Vagina (tissue), 2 donors: ENCODE results near the gene TDRD9.

ENCODE experiments used
- CTCF ChIP-seq, 3 experiments: fragments of 450-650 bp in 2 of 3; fragments of 200-600 bp in 1 of 3; sonication (generic) in 1 of 3; IDR thresholded peaks; one replicate each; pipeline ENCODE4 v1.5.1; 2017 to 2019; ENCODE audit warnings: antibody characterized with exemption in 3 of 3, mild to moderate bottlenecking in 2 of 3, moderate library complexity in 2 of 3
- POLR2A ChIP-seq, 2 donors: fragments of 450-650 bp; IDR thresholded peaks; one replicate each; pipeline ENCODE4 v1.6.1; 2017; ENCODE audit warnings: antibody characterized with exemption in 2 of 2, mild to moderate bottlenecking in 2 of 2, moderate library complexity in 2 of 2

DNA sequence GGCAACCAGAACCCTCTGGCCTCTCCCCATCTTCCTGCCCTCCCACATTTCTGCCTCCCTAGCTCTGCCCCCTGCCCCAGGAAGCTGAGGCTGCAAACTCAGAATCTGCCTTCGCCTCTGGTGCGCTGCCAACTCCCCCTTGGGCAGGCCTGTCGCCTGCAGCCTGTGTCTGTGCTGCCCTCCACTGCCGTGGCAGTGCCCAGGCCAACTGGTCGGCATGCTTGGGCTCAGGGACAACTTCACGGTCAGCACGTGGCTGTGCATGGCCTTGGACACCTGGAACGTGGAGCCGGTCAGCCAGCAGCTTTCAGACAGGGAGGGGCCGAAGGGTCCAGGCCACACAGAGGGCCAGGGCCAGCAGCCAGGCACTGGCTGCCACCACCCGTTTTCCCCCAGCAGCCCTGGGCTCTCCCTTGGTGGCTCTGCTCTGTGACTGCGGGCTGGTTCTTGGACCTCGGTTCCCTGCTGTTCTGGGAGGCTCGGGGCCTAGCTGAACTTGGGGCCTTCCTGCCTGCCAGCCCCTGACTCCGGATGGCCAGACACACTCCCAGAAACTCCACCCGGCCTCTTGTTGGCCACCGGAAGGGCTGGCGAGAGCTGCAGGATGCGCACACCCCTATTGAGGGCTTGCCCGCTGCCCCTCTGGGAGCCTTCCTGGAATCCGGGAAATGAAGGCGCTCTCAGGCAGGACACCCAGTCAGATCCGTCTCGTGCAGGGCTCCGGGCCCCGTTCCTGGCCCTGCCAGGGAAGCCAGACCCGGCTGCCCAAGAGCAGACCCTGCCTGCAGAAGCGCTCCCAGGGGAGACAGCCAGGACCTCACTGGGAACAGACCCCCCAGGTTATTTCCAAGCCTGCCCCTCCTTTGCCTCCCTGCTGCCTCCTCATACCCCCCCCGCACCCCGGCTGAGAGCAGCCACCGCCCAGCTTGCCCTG is 46.7 kb upstream of the TDRD9 start:
- TF ChIP-seq POLR2A (IDR thresholded peaks at IDR 0.05) (no peak), CTCF (IDR thresholded peaks at IDR 0.05) (no peak)
